Naive thymus-derived CD8-positive, alpha-beta T cell (primary cell): ENCODE measurements around the gene TNK2. TPM values are rescaled to one million over a fixed set of nuclear protein-coding genes. Genes with fewer than 3 reads are reported as not detected.
"Not testable (repeated sequence)": the region's sequence is repeated elsewhere in the genome, so short reads cannot be mapped to it uniquely, and the experiment has no call there.

Source experiments
- ATAC-seq, 2 donors: fragments of 150-1000 bp; cut with Tn5 transposase in 1 of 2; sonication (Bioruptor Pico), chemical (Tn5 transposase) in 1 of 2; 1 replicate in 1 of 2; 2 replicates in 1 of 2; pipeline ENCODE4 v1.10.0; 2021; ENCODE audit warnings: mild to moderate bottlenecking in 2 of 2, moderate library complexity in 2 of 2
- POLR2A ChIA-PET: fragments of 350-600 bp; sonication (Branson Sonifier 250); formaldehyde crosslinking; loops from one replicate; lab custom pipeline; 2021; ENCODE audit warnings: antibody characterized with exemption; lab: Charles Lee
- DNase-seq, 10 donors: peaks; one replicate each; pipeline versions ENCODE4 v3.0.0 to v3.0.0-alpha.2; 2020 to 2022
- H3K27ac Mint-ChIP-seq, 10 donors: one replicate each; pipeline ENCODE4 v1.8.0; 2020 to 2022; ENCODE audit warnings: mild to moderate bottlenecking in 10 of 10, mixed read lengths in 10 of 10, moderate library complexity in 4 of 10, inconsistent platforms in 1 of 10
- H3K27me3 Mint-ChIP-seq, 5 donors: one replicate each; pipeline ENCODE4 v1.8.0; 2021 to 2022; ENCODE audit warnings: mixed read lengths in 5 of 5
- H3K36me3 Mint-ChIP-seq, 3 donors: one replicate each; pipeline ENCODE4 v1.8.0; 2020 to 2022; ENCODE audit warnings: mixed read lengths in 3 of 3, mild to moderate bottlenecking in 2 of 3, inconsistent platforms in 1 of 3
- H3K4me1 Mint-ChIP-seq, 4 donors: one replicate each; pipeline ENCODE4 v1.8.0; 2021 to 2022; ENCODE audit warnings: mixed read lengths in 4 of 4
- H3K4me3 Mint-ChIP-seq, 10 donors: one replicate each; pipeline ENCODE4 v1.8.0; 2020 to 2022; ENCODE audit warnings: mild to moderate bottlenecking in 10 of 10, mixed read lengths in 10 of 10, moderate library complexity in 6 of 10, inconsistent platforms in 1 of 10
- H3K9me3 Mint-ChIP-seq, 9 donors: one replicate each; pipeline ENCODE4 v1.8.0; 2020 to 2022; ENCODE audit warnings: mixed read lengths in 9 of 9, mild to moderate bottlenecking in 3 of 9, inconsistent platforms in 1 of 9, moderate library complexity in 1 of 9
- polyA plus RNA-seq, 3 donors: library from polyadenylated mRNA; unstranded; fragments of 300-500 nt; fragmentation: Illumina TruSeq; gene quantifications; one replicate each; pipeline ENCODE4 v1.2.3, GENCODE V29; 2021
- total RNA-seq, 8 experiments: library from RNA in 2 of 8; stranded (reverse) in 2 of 8; gene quantifications; one replicate each; pipeline ENCODE4 v1.2.3 and lab custom pipeline; 2021 to 2026

Gene TNK2
- total and polyA plus RNA-seq, 5 experiments from 2014 or later = 1.3 to 149 (median 2.5) TPM

- H3K27ac Mint-ChIP-seq = no peak overlapping the region
- no peak overlapping the region for H3K4me3 Mint-ChIP-seq
- no peak for DNase-seq
- H3K36me3 Mint-ChIP-seq = no peaks in the 10 kb centered on the region
- peaks cover 0 to 7% (median 2%) of the 10 kb centered on the region in 5 donors for H3K27me3 Mint-ChIP-seq
- ATAC-seq = no peak
- no peaks in the 10 kb centered on the region for H3K9me3 Mint-ChIP-seq
- no peaks in the 10 kb centered on the region for H3K4me1 Mint-ChIP-seq
- POLR2A ChIA-PET = no interaction called here
Observed at GRCh38 chr3:195823999-195824398, 84.4 kb downstream of the TNK2 start.

DNA sequence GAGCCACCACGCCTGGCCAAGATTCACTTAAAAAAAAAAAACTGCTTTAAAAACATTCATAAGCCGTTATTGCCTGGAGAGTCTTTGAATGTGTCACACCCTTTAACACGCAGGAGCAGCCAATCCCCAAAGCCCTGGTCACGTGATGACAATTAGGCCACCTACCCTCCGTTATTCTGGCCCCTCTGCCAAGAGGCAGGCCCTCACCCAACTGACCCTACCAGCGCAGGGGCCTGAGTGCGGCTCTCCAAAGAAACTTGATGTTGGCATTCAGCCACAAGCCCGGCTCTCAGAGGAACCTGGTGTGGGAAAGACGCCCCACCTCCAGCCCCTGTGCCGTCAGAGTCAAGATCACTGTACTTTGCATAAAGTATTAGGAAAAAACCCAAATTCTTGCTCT is 85.1 kb downstream of the TNK2 start:
- Mint-ChIP-seq H3K4me1 (no peaks in the 10 kb centered on the region), H3K4me3 (no peak overlapping the region), H3K27ac (no peak overlapping the region), H3K9me3 (no peaks in the 10 kb centered on the region), H3K36me3 (no peaks in the 10 kb centered on the region), H3K27me3 (peaks cover 0 to 7% (median 2%) of the 10 kb centered on the region in 5 donors)
- POLR2A ChIA-PET = no interaction called here
- ATAC-seq = no peak
- DNase-seq = no peak

DNA sequence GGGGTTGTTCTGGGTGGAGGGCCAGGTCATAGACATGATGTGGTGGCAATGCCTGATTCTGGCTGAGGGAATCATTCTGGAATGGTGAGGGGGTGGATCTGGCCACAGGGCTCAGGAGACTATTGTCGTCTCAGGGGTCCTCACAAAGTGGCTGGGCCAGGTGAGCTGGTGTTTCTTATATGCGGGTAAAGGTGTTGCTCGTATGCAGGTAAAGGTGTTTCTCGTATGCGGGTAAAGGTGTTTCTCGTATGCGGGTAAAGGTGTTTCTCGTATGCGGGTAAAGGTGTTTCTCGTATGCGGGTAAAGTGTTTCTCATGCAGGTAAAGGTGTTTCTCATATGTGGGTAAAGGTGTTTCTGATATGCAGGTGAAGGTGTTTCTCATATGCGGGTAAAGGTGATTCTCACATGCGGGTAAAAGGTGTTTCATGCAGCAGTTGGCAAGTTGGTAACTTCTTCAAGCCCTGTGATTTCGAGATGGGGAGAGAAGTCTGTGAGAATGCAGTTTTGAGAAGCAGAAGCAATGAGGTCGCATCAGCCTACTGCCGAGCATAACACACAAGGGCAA is 86.1 kb downstream of the TNK2 start:
- peaks cover 0 to 2% (median 0%) of the 10 kb centered on the region in 4 donors for H3K4me1 Mint-ChIP-seq
- H3K36me3 Mint-ChIP-seq = no peaks in the 10 kb centered on the region
- H3K27me3 Mint-ChIP-seq = peaks cover 0 to 7% (median 2%) of the 10 kb centered on the region in 5 donors
- no peak overlapping the region for H3K4me3 Mint-ChIP-seq
- no peak for DNase-seq
- no peak for ATAC-seq
- H3K27ac Mint-ChIP-seq = no peak overlapping the region
- POLR2A ChIA-PET = no interaction called here
- H3K9me3 Mint-ChIP-seq = no peaks in the 10 kb centered on the region

GRCh38 chr3:195821403-195822130 is 86.8 kb downstream of the TNK2 start:
- Mint-ChIP-seq H3K4me1 (peaks cover 0 to 2% (median 0%) of the 10 kb centered on the region in 4 donors), H3K36me3 (no peaks in the 10 kb centered on the region), H3K9me3 (peaks cover 0 to 1% (median 0%) of the 10 kb centered on the region in 9 donors), H3K4me3 (no peak overlapping the region), H3K27ac (peak overlapping the region in 1 of 10 donors; percentile 18), H3K27me3 (peaks cover 0 to 7% (median 2%) of the 10 kb centered on the region in 5 donors)
- no peak for DNase-seq
- POLR2A ChIA-PET = no interaction called here
- ATAC-seq = no peak

- Mint-ChIP-seq H3K4me1 (peaks cover 0 to 2% (median 0%) of the 10 kb centered on the region in 4 donors), H3K4me3 (no peak overlapping the region), H3K27me3 (peaks cover 0 to 7% (median 2%) of the 10 kb centered on the region in 5 donors), H3K27ac (no peak overlapping the region), H3K36me3 (no peaks in the 10 kb centered on the region), H3K9me3 (peaks cover 0 to 1% (median 0%) of the 10 kb centered on the region in 9 donors)
- DNase-seq = no peak
- ATAC-seq = no peak
- POLR2A ChIA-PET = no interaction called here
Observed at GRCh38 chr3:195820901-195821300, 87.5 kb downstream of the TNK2 start.

DNA sequence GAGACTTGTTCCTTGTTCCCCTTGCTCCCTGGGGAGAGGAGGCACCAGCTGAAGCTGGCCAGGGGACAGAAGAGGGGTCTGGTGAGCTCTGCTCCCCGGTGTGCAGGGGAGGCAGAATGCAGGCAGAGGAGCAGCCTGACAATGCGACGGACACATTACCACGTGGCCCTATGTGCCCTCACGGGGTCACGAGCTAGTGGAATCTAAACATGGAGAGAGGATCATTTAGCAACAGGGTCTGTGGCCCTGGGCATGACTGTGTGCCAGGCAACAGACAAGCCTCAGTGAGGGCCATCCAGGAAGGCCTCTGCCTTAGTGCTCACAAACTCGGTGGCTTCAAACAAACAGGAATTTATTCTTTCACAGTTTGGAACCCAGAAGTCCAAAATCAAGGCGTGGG is 88.2 kb downstream of the TNK2 start:
- H3K36me3 Mint-ChIP-seq = no peaks in the 10 kb centered on the region

DNA sequence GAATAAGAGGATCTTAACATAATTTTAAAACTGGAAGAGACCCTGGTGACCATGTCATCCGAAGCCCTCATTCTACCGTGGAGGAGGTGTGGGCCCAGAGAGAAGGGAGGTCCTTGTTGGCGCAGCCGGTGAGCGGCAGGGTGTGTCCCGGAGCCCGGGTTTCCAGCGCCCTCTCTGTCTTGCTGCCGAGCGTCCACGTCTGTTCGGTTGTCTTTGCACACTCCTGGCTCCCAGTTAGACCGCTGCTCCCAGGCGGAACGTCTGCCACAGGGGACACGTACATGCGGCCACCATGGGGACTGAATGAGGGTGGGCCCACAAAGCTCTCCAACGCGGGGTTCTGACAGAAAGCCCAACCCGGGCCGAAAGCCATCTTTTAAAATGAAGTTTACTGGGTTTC is 90.0 kb downstream of the TNK2 start:
- no peaks in the 10 kb centered on the region for H3K36me3 Mint-ChIP-seq
- ATAC-seq (no peak), DNase-seq (no peak)
- no peak overlapping the region for H3K27ac Mint-ChIP-seq
- peaks cover 0 to 1% (median 0%) of the 10 kb centered on the region in 9 donors for H3K9me3 Mint-ChIP-seq
- peaks cover 0 to 4% (median 2%) of the 10 kb centered on the region in 5 donors for H3K27me3 Mint-ChIP-seq
- POLR2A ChIA-PET = no interaction called here
- H3K4me3 Mint-ChIP-seq = no peak overlapping the region
- peaks cover 0 to 2% (median 0%) of the 10 kb centered on the region in 4 donors for H3K4me1 Mint-ChIP-seq

More for the DNA sequence above, 88.2 kb downstream of the TNK2 start:
- POLR2A ChIA-PET = no interaction called here
- H3K4me1 Mint-ChIP-seq = peaks cover 0 to 2% (median 0%) of the 10 kb centered on the region in 4 donors
- ATAC-seq (no peak), DNase-seq (no peak)
- peaks cover 0 to 7% (median 2%) of the 10 kb centered on the region in 5 donors for H3K27me3 Mint-ChIP-seq
- no peak overlapping the region for H3K27ac Mint-ChIP-seq
- H3K9me3 Mint-ChIP-seq = peaks cover 0 to 1% (median 0%) of the 10 kb centered on the region in 9 donors
- H3K4me3 Mint-ChIP-seq = no peak overlapping the region

DNA sequence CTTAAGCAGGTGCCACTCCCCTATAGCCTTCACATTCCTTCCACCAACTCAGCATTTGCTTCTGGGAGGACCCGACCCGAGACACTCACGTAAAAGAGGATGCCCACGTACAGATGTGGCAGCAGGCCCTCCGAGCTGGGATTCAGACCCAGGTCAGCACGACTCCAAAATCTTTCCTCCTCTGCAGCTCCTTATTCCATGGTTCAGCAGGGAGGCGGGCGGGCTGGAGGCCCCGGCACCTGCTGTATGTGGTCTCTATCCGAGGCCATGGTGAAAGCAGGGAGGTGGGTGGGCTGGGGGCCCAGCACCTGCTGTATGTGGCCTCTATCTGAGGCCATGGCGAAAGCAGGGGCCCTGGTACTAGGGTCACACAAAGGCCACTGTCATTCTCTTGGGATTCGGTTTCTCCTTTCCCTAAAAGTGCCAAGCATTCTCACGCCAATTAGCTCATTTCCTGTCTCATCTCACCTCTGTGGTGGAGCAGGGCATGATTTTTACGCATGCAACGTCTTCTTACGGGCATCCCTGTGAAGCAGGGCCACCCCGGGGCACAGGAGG is 90.7 kb downstream of the TNK2 start:
- Mint-ChIP-seq H3K27ac (peak overlapping the region in 1 of 10 donors; percentile 70), H3K4me3 (no peak overlapping the region), H3K9me3 (peaks cover 0 to 1% (median 0%) of the 10 kb centered on the region in 9 donors), H3K36me3 (no peaks in the 10 kb centered on the region), H3K4me1 (peaks cover 0 to 2% (median 0%) of the 10 kb centered on the region in 4 donors), H3K27me3 (peaks cover 0 to 4% (median 2%) of the 10 kb centered on the region in 5 donors)
- ATAC-seq = no peak
- POLR2A ChIA-PET = no interaction called here
- DNase-seq = no peak

- H3K4me1 Mint-ChIP-seq, H3K9me3 Mint-ChIP-seq, H3K27me3 Mint-ChIP-seq, POLR2A ChIA-PET, ATAC-seq, H3K27ac Mint-ChIP-seq, H3K4me3 Mint-ChIP-seq, H3K36me3 Mint-ChIP-seq, DNase-seq: not testable (repeated sequence)
Observed at GRCh38 chr3:195816276-195816913, 92.0 kb downstream of the TNK2 start.

DNA sequence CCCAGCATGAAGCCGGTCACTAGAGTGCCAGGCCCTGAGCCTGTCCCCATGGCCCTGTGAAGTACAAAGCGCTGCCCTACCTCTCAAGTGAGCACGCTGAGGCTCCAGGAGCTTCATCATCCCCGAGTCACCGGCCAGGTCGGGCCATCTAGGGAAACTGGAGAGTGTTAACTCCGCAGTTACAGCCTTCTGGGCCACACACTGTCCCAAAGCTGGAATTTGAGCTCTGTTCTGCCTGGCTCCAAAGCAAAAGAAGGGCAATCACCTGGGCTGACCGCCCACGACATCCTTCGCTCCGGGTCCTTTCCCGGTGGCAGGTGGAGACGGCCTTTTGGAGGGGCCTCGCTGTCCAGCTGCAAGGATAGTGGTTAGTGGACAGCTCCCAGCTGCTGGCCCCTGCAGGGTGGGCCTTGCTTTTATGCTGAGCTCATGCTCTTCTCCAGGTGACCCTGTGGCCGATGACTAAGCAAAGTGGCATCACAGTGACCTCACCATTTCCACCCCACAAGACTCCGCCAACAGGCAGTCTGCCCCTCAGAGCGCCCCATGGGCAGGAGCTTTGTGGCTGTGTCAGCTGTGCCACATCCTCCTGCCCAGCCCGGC is 93.1 kb downstream of the TNK2 start:
- DNase-seq (peak in 1 of 10 donors; percentile 35), ATAC-seq (no peak)
- POLR2A ChIA-PET = no interaction called here
- Mint-ChIP-seq H3K36me3 (no peaks in the 10 kb centered on the region), H3K4me1 (peaks cover 0 to 6% (median 0%) of the 10 kb centered on the region in 4 donors), H3K4me3 (no peak overlapping the region), H3K27me3 (peaks cover 0 to 16% (median 3%) of the 10 kb centered on the region in 5 donors), H3K9me3 (peaks cover 0 to 1% (median 0%) of the 10 kb centered on the region in 9 donors), H3K27ac (no peak overlapping the region)

GRCh38 chr3:195813916-195814640 is 94.3 kb downstream of the TNK2 start:
- Mint-ChIP-seq H3K4me3 (no peak overlapping the region), H3K27me3 (peaks cover 0 to 16% (median 3%) of the 10 kb centered on the region in 5 donors), H3K4me1 (peaks cover 0 to 6% (median 0%) of the 10 kb centered on the region in 4 donors), H3K9me3 (peaks cover 0 to 1% (median 0%) of the 10 kb centered on the region in 9 donors), H3K36me3 (no peaks in the 10 kb centered on the region), H3K27ac (no peak overlapping the region)
- ATAC-seq = no peak
- DNase-seq = peak in 1 of 10 donors; percentile 36
- POLR2A ChIA-PET = no interaction called here
